Measurements from ENCODE around the gene HMGB3.

DNA sequence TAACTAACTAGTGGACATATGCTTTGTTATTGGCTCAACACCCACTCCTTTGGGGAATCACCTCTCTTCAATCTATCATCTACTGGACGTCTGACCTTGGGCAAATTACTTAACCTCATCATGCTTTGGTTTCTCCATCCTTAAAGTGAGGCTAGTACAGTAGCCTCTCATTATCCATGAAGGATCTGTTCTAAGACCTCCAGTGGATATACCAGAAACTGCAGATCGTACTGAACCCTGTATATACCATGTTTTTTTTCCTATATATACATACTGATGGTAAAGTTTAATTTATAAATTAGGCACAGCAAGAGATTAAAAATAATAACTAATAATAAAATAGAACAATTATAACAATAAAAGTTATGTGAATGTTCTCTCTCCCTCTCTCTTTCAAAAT lies 56.2 kb downstream of the HMGB3 start:
- TF ChIP-seq, protein P1, sequence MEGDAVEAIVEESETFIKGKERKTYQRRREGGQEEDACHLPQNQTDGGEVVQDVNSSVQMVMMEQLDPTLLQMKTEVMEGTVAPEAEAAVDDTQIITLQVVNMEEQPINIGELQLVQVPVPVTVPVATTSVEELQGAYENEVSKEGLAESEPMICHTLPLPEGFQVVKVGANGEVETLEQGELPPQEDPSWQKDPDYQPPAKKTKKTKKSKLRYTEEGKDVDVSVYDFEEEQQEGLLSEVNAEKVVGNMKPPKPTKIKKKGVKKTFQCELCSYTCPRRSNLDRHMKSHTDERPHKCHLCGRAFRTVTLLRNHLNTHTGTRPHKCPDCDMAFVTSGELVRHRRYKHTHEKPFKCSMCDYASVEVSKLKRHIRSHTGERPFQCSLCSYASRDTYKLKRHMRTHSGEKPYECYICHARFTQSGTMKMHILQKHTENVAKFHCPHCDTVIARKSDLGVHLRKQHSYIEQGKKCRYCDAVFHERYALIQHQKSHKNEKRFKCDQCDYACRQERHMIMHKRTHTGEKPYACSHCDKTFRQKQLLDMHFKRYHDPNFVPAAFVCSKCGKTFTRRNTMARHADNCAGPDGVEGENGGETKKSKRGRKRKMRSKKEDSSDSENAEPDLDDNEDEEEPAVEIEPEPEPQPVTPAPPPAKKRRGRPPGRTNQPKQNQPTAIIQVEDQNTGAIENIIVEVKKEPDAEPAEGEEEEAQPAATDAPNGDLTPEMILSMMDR (conservative IDR thresholded peaks at IDR 0.05; ENCODE audit: low read depth in 2 of 2) = no peak
- no peak for TF ChIP-seq EZH2 (IDR thresholded peaks at IDR 0.05; ENCODE audit: low read depth, unreplicated experiment)
- TF ChIP-seq NANOG (IDR thresholded peaks at IDR 0.05; ENCODE audit: borderline replicate concordance) = no peak

All from GM23338 (cell line).